Trophoblast cell (in vitro differentiated cells and primary cell): Measurements from ENCODE around the gene RBFOX1.

Experiments used
- DNase-seq, 2 donors: peaks; one replicate each; pipeline ENCODE4 v3.0.0-alpha.2; 2016
- H2AFZ ChIP-seq: 2 replicates; pipeline ENCODE4 v1.6.1; 2013; ENCODE audit warnings: low read length, moderate library complexity, mild to moderate bottlenecking; ENCODE audit not compliant: insufficient read depth, poor library complexity
- H2AK5ac ChIP-seq: 2 replicates; pipeline ENCODE4 v1.6.1; 2013; ENCODE audit warnings: mild to moderate bottlenecking, low read length
- H2BK120ac ChIP-seq: 2 replicates; pipeline ENCODE4 v1.6.1; 2013; ENCODE audit warnings: low read length, mild to moderate bottlenecking, moderate library complexity; ENCODE audit not compliant: insufficient read depth, poor library complexity
- H2BK12ac ChIP-seq: 2 replicates; pipeline ENCODE4 v1.6.1; 2013; ENCODE audit warnings: mild to moderate bottlenecking, low read length, moderate library complexity
- H2BK5ac ChIP-seq: 2 replicates; pipeline ENCODE4 v1.6.1; 2013; ENCODE audit warnings: low read length, low read depth, moderate library complexity, mild to moderate bottlenecking; ENCODE audit not compliant: poor library complexity
- H3K14ac ChIP-seq: 2 replicates; pipeline ENCODE4 v1.6.1; 2013; ENCODE audit warnings: mild to moderate bottlenecking, low read length
- H3K18ac ChIP-seq: 2 replicates; pipeline ENCODE4 v1.6.1; 2013; ENCODE audit warnings: mild to moderate bottlenecking, low read length
- H3K23ac ChIP-seq: 2 replicates; pipeline ENCODE4 v1.6.1; 2013; ENCODE audit warnings: low read length
- H3K27ac ChIP-seq: 2 replicates; pipeline ENCODE4 v1.5.1; 2013; ENCODE audit warnings: low read depth, mild to moderate bottlenecking, inconsistent platforms, low read length, moderate library complexity
- H3K27me3 ChIP-seq: 2 replicates; pipeline ENCODE4 v1.6.1; 2013; ENCODE audit warnings: inconsistent platforms, mild to moderate bottlenecking, low read length, moderate library complexity; ENCODE audit not compliant: insufficient read depth
- H3K36me3 ChIP-seq, 2 experiments: 1 replicate in 1 of 2; 2 replicates in 1 of 2; pipeline ENCODE4 v1.6.1; 2013; ENCODE audit warnings: low read length in 2 of 2, mild to moderate bottlenecking in 2 of 2, moderate library complexity in 1 of 2; ENCODE audit not compliant: insufficient read depth in 2 of 2, control insufficient read depth in 1 of 2
- H3K4ac ChIP-seq: 2 replicates; pipeline ENCODE4 v1.6.1; 2013; ENCODE audit warnings: low read depth, mild to moderate bottlenecking, low read length, moderate library complexity
- H3K4me1 ChIP-seq, 2 experiments: 1 replicate in 1 of 2; 2 replicates in 1 of 2; pipeline ENCODE4 v1.6.1; 2013; ENCODE audit warnings: low read length in 2 of 2, mild to moderate bottlenecking in 2 of 2, moderate library complexity in 1 of 2; ENCODE audit not compliant: insufficient read depth in 2 of 2, control insufficient read depth in 1 of 2
- H3K4me2 ChIP-seq: 2 replicates; pipeline ENCODE4 v1.6.1; 2013; ENCODE audit warnings: inconsistent platforms, mild to moderate bottlenecking, low read length, moderate library complexity
- H3K4me3 ChIP-seq: 2 replicates; pipeline ENCODE4 v1.5.1; 2013; ENCODE audit warnings: mild to moderate bottlenecking, low read depth, low read length, inconsistent platforms
- H3K79me1 ChIP-seq: one replicate; pipeline ENCODE4 v1.6.1; 2013; ENCODE audit warnings: low read length
- H3K79me2 ChIP-seq: 2 replicates; pipeline ENCODE4 v1.6.1; 2013; ENCODE audit warnings: low read length, mild to moderate bottlenecking; ENCODE audit not compliant: control insufficient read depth, insufficient read depth, poor library complexity
- H3K9ac ChIP-seq: 2 replicates; pipeline ENCODE4 v1.6.1; 2013; ENCODE audit warnings: mild to moderate bottlenecking, low read length
- H3K9me3 ChIP-seq: 2 replicates; pipeline ENCODE4 v1.6.1; 2013; ENCODE audit warnings: low read depth, mild to moderate bottlenecking, control low read depth, inconsistent platforms, low read length; ENCODE audit not compliant: insufficient read depth
- H4K12ac ChIP-seq: 2 replicates; pipeline ENCODE4 v1.6.1; 2013; ENCODE audit warnings: low read depth, mild to moderate bottlenecking, low read length, moderate library complexity
- H4K8ac ChIP-seq: 2 replicates; pipeline ENCODE4 v1.6.1; 2013; ENCODE audit warnings: low read depth, mild to moderate bottlenecking, low read length, moderate library complexity
- H4K91ac ChIP-seq: one replicate; pipeline ENCODE4 v1.6.1; 2013; ENCODE audit warnings: low read depth, mild to moderate bottlenecking, low read length, moderate library complexity
- WGBS: extraction: QIAGEN DNeasy Blood & Tissue Kit; methylation state at CpG from one replicate; pipeline ENCODE4 v1.1.7; 2013; ENCODE audit warnings: missing lambda C conversion rate; ENCODE audit not compliant: insufficient read length, insufficient coverage; ENCODE audit errors: extremely low coverage; 5-methylcytosine and 5-hydroxymethylcytosine counted together

RBFOX1 gene

GRCh38 chr16:7315813-7316212 is 16.8 kb upstream of the RBFOX1 start:
- H4K8ac ChIP-seq: no peak overlapping the region
- DNase-seq: no peak
- H3K27ac ChIP-seq: no peak overlapping the region
- no peaks in the 10 kb centered on the region for H3K4me1 ChIP-seq
- H3K36me3 ChIP-seq: no peaks in the 10 kb centered on the region
- H3K9me3 ChIP-seq: peaks cover 2% of the 10 kb centered on the region
- H3K14ac ChIP-seq: no peak overlapping the region
- no peak overlapping the region for H3K4me2 ChIP-seq
- H2BK5ac ChIP-seq: no peak overlapping the region
- no peak overlapping the region for H3K18ac ChIP-seq
- H3K27me3 ChIP-seq: no peaks in the 10 kb centered on the region
- no peak overlapping the region for H3K4me3 ChIP-seq
- no peak overlapping the region for H3K23ac ChIP-seq
- H3K9ac ChIP-seq: no peak overlapping the region
- H2BK120ac ChIP-seq: no peak overlapping the region
- no peak overlapping the region for H3K4ac ChIP-seq
- H3K79me1 ChIP-seq: no peaks in the 10 kb centered on the region
- no peak overlapping the region for H4K12ac ChIP-seq
- H2AFZ ChIP-seq: no peak overlapping the region
- WGBS: no CpG with 5 or more reads among the region's 1 CpG
- H3K79me2 ChIP-seq: no peaks in the 10 kb centered on the region
- H2AK5ac ChIP-seq: no peak overlapping the region
- H2BK12ac ChIP-seq: no peak overlapping the region
- H4K91ac ChIP-seq: no peak overlapping the region

DNA sequence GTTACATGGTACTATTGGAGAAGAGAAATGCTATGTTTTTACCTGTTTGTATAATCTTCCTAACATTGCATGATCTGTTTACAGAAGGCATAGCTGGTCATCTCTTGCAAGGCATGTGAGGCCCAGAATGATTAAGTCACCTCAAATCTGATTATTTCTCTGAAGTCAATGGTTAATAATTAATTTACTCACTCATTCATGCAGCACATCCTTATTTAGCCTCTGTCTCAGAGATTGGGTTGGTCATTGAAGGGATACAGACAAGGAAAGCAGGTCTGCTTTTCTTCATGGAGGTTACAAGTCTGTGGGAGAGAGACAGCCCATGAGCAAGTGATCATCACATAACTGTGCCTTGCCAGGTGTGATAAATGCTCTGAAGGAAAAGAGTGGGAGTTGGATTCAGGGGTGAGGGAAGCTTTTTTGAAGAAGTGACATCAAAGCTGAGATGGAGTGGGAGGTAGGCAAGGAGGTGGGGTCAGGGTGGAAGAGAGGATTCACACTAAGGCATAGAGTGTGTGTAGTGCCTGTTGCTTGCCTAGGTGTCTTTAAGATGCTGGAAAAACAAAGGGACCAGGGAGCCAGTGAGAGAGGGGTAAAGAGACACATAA is 16.3 kb upstream of the RBFOX1 start:
- Histone ChIP-seq H4K91ac (no peak overlapping the region), H3K27me3 (no peaks in the 10 kb centered on the region), H3K4me1 (no peaks in the 10 kb centered on the region), H3K27ac (no peak overlapping the region), H2AK5ac (no peak overlapping the region), H3K79me2 (no peaks in the 10 kb centered on the region), H3K18ac (no peak overlapping the region), H2BK12ac (no peak overlapping the region), H4K8ac (no peak overlapping the region), H3K23ac (no peak overlapping the region), H3K14ac (no peak overlapping the region), H3K9ac (no peak overlapping the region), H2BK120ac (no peak overlapping the region), H3K36me3 (no peaks in the 10 kb centered on the region), H2AFZ (no peak overlapping the region), H3K4me3 (no peak overlapping the region), H3K9me3 (peaks cover 2% of the 10 kb centered on the region), H3K4ac (no peak overlapping the region), H4K12ac (no peak overlapping the region), H3K79me1 (no peaks in the 10 kb centered on the region), H2BK5ac (no peak overlapping the region), H3K4me2 (no peak overlapping the region)
- DNase-seq: no peak

- no peak overlapping the region for H3K9ac ChIP-seq
- no peak overlapping the region for H3K27ac ChIP-seq
- no peaks in the 10 kb centered on the region for H3K36me3 ChIP-seq
- H2BK5ac ChIP-seq: no peak overlapping the region
- H3K9me3 ChIP-seq: peaks cover 2% of the 10 kb centered on the region
- H3K79me1 ChIP-seq: no peaks in the 10 kb centered on the region
- H2BK120ac ChIP-seq: no peak overlapping the region
- H4K91ac ChIP-seq: no peak overlapping the region
- no CpG with 5 or more reads among the region's 5 CpGs for WGBS
- no peak overlapping the region for H3K18ac ChIP-seq
- H3K4me3 ChIP-seq: peak overlapping the region; percentile 61
- no peak overlapping the region for H3K14ac ChIP-seq
- no peak overlapping the region for H4K8ac ChIP-seq
- DNase-seq: no peak
- H2AK5ac ChIP-seq: no peak overlapping the region
- H3K27me3 ChIP-seq: no peaks in the 10 kb centered on the region
- H3K4me1 ChIP-seq: no peaks in the 10 kb centered on the region
- H3K4me2 ChIP-seq: no peak overlapping the region
- no peak overlapping the region for H2AFZ ChIP-seq
- no peak overlapping the region for H3K23ac ChIP-seq
- H2BK12ac ChIP-seq: no peak overlapping the region
- H3K4ac ChIP-seq: no peak overlapping the region
- H4K12ac ChIP-seq: no peak overlapping the region
- H3K79me2 ChIP-seq: no peaks in the 10 kb centered on the region
Observed at GRCh38 chr16:7317982-7318381, 14.7 kb upstream of the RBFOX1 start.

DNA sequence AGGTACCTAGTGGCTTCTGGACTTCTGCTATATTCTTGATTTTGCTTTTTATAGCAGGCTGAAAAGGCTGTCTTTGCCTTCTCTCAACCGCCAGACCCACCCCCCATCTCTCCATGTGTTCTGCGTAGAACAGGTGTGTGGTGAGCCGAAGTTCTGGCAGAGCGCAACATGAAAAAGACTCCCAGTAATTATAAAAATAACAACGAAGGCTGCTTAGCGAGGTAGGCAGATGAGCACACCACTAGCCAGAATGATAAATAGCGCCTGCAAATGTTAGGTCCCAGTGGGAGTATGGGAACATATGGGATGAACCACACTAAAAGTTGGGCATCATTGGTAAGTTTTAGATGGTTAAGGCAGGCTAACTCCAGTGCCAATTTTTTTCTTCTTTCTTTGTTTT is 14.0 kb upstream of the RBFOX1 start:
- Histone ChIP-seq H2AK5ac (no peak overlapping the region), H3K4me2 (no peak overlapping the region), H4K91ac (no peak overlapping the region), H2AFZ (no peak overlapping the region), H4K12ac (no peak overlapping the region), H3K36me3 (no peaks in the 10 kb centered on the region), H3K9ac (no peak overlapping the region), H3K4ac (no peak overlapping the region), H3K9me3 (peaks cover 2% of the 10 kb centered on the region), H3K4me1 (no peaks in the 10 kb centered on the region), H3K79me1 (no peaks in the 10 kb centered on the region), H3K14ac (no peak overlapping the region), H2BK5ac (no peak overlapping the region), H3K4me3 (no peak overlapping the region), H3K18ac (no peak overlapping the region), H2BK12ac (no peak overlapping the region), H3K23ac (no peak overlapping the region), H4K8ac (no peak overlapping the region), H2BK120ac (no peak overlapping the region), H3K79me2 (no peaks in the 10 kb centered on the region), H3K27ac (no peak overlapping the region), H3K27me3 (no peaks in the 10 kb centered on the region)
- DNase-seq: no peak
- no CpG with 5 or more reads among the region's 7 CpGs for WGBS
